Stimulated activated CD4-positive, alpha-beta T cell treated with anti-CD3 and anti-CD28 coated beads, Interleukin-1b, Interleukin-23, amount 100 ng/mL, for 24 hours (primary cell): Measurements from ENCODE around the gene AURKAIP1.

ENCODE experiments used
- DNase-seq, 4 experiments: peaks; one replicate each; pipeline ENCODE4 v3.0.0-alpha.2; 2020; ENCODE audit warnings: low read depth in 4 of 4, low spot score in 1 of 4

The AURKAIP1 gene

GRCh38 chr1:1335283-1335682 is 39.7 kb downstream of the AURKAIP1 start:
- DNase-seq, result no peak

- no peak for DNase-seq
Observed at GRCh38 chr1:1334835-1335234, 40.2 kb downstream of the AURKAIP1 start.

- no peak for DNase-seq
Observed at GRCh38 chr1:1333551-1334241, 41.3 kb downstream of the AURKAIP1 start.

- DNase-seq, result no peak
Observed at GRCh38 chr1:1332774-1333480, 42.1 kb downstream of the AURKAIP1 start.

- no peak for DNase-seq
Observed at GRCh38 chr1:1332031-1332755, 42.8 kb downstream of the AURKAIP1 start.

- DNase-seq, result no peak
Observed at GRCh38 chr1:1331068-1331965, 43.7 kb downstream of the AURKAIP1 start, which contains the start of gene TAS1R3. Gene TAS1R3, plus strand, starts transcription at chr1:1331280. Its CDS starts 66 bp downstream, at chr1:1331346.

- DNase-seq, result no peak
Observed at GRCh38 chr1:1330366-1331067, 44.5 kb downstream of the AURKAIP1 start.

GRCh38 chr1:1329304-1330210 is 45.5 kb downstream of the AURKAIP1 start:
- DNase-seq, result no peak

- DNase-seq, result no peak
Observed at GRCh38 chr1:1328254-1328653, 46.8 kb downstream of the AURKAIP1 start.

- no peak for DNase-seq
Observed at GRCh38 chr1:1327291-1327690, 47.7 kb downstream of the AURKAIP1 start.

GRCh38 chr1:1326075-1326605 is 48.9 kb downstream of the AURKAIP1 start:
- no peak for DNase-seq

- no peak for DNase-seq
Observed at GRCh38 chr1:1325288-1326074, 49.5 kb downstream of the AURKAIP1 start.

GRCh38 chr1:1324524-1325287 is 50.3 kb downstream of the AURKAIP1 start, which contains the start of the genes CPTP and INTS11:
Gene CPTP, plus strand, starts transcription at chr1:1324802. Its CDS starts 2,109 bp downstream, at chr1:1326911.
Gene INTS11, minus strand, starts transcription at chr1:1324660. Its CDS starts 52 bp downstream, at chr1:1324608.
- DNase-seq, result peak; percentile 89 to 94 (median 94)

GRCh38 chr1:1324084-1324523 is 50.9 kb downstream of the AURKAIP1 start:
- DNase-seq, result no peak
